Left lung (tissue), 10 donors: ENCODE results near the gene HAND1. TPM values are rescaled to one million over a fixed set of nuclear protein-coding genes. Genes with fewer than 3 reads are reported as not detected.

Experiments used
- ATAC-seq: fragments of 200-7000 bp; cut with Tn5 transposase; one replicate; pipeline ENCODE4 v1.9.1; 2020; ENCODE audit warnings: moderate library complexity
- DNase-seq, 4 donors: peaks; one replicate each; pipeline ENCODE4 v3.0.0-alpha.2; 2013 to 2020
- H3K27ac ChIP-seq, 2 donors: fragments of 200-600 bp; sonication (generic) in 1 of 2; one replicate each; pipeline versions ENCODE4 v1.5.0 to v1.8.0; 2020 to 2021
- H3K27me3 ChIP-seq, 2 donors: fragments of 200-600 bp; sonication (generic) in 1 of 2; one replicate each; pipeline versions ENCODE4 v1.5.0 to v1.8.0; 2020 to 2021
- H3K36me3 ChIP-seq, 2 donors: fragments of 200-600 bp; sonication (generic) in 1 of 2; one replicate each; pipeline versions ENCODE4 v1.5.0 to v1.8.0; 2020 to 2021
- H3K4me1 ChIP-seq, 2 donors: fragments of 200-600 bp; one replicate each; pipeline ENCODE4 v1.8.0; 2021
- H3K4me3 ChIP-seq, 2 donors: fragments of 200-600 bp; sonication (generic) in 1 of 2; one replicate each; pipeline versions ENCODE4 v1.5.0 to v1.8.0; 2020 to 2021; ENCODE audit warnings: mild to moderate bottlenecking in 1 of 2
- H3K9me3 ChIP-seq, 2 donors: fragments of 200-600 bp; sonication (generic) in 1 of 2; one replicate each; pipeline versions ENCODE4 v1.5.0 to v1.8.0; 2020 to 2021
- CTCF ChIP-seq, 2 donors: fragments of 200-600 bp; sonication (generic) in 1 of 2; IDR thresholded peaks; one replicate each; pipeline versions ENCODE4 v1.5.0 to v1.8.0; 2021; ENCODE audit warnings: antibody characterized with exemption in 2 of 2
- intact Hi-C, 2 donors: fragments of 100-400 bp; cut with DNase I; formaldehyde crosslinking; loops; one replicate each; pipeline versions ENCODE4 v1.11.2 to v1.14.2; 2022
- polyA plus RNA-seq, 6 donors: library from polyadenylated mRNA; unstranded; fragments of 120-200 nt; gene quantifications; one replicate each; pipeline ENCODE4 v1.2.1, GENCODE V29; 2013; ENCODE audit not compliant: insufficient read length in 6 of 6
- total RNA-seq, 2 donors: library from RNA; stranded (reverse); fragmentation: NEBNext Ultra II Directional; extraction: Animal tissue kit (Norgen Biotek cat#: 25700); gene quantifications; one replicate each; pipeline ENCODE4 v1.2.1, GENCODE V29; 2021
- donor health status: DM: no; HTN: yes; CAD: no.
- donor health status: DM: no; HTN: no; CAD: no.

The HAND1 gene
- total and polyA plus RNA-seq, 8 donors, result not detected

DNA sequence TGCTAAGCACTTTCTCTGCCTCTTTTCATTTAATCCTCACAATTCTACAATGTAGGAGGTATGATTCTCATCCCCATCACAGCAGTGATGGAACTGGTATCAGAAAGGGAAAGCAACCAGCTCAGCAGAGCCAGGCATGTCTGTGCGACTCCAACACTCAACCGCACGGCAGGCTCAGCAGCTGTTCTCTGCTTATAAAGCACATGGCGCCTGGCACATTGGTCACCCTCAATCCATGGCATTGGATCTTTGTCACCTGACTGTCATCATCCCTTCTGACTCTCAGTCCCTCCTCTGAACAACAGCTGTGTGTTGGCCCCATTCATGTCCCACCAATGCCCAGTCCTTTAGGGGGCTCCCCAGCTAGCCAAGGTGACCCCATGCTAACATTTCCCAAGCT lies 45.1 kb upstream of the HAND1 start:
- ATAC-seq (no peak), DNase-seq (no peak)
- intact Hi-C loops, result no loop called here
- no peaks in the 10 kb centered on the region for H3K36me3 ChIP-seq
- H3K27me3 ChIP-seq, result peaks cover 0 to 33% of the 10 kb centered on the region in 2 donors
- no peak for TF ChIP-seq CTCF (IDR thresholded peaks at IDR 0.05)
- no peaks in the 10 kb centered on the region for H3K4me1 ChIP-seq
- no peaks in the 10 kb centered on the region for H3K9me3 ChIP-seq
- no peak overlapping the region for H3K4me3 ChIP-seq
- H3K27ac ChIP-seq, result no peak overlapping the region

- DNase-seq (no peak), ATAC-seq (no peak)
- Histone ChIP-seq H3K27ac (no peak overlapping the region), H3K27me3 (peaks cover 0 to 33% of the 10 kb centered on the region in 2 donors), H3K4me1 (no peaks in the 10 kb centered on the region), H3K4me3 (no peak overlapping the region), H3K9me3 (no peaks in the 10 kb centered on the region), H3K36me3 (no peaks in the 10 kb centered on the region)
- intact Hi-C loops, result no loop called here
- TF ChIP-seq CTCF (IDR thresholded peaks at IDR 0.05), result no peak
Measured at GRCh38 chr5:154522284-154522683, 44.3 kb upstream of the HAND1 start.

GRCh38 chr5:154521756-154522155 lies 43.7 kb upstream of the HAND1 start:
- no peak overlapping the region for H3K4me3 ChIP-seq
- no peaks in the 10 kb centered on the region for H3K4me1 ChIP-seq
- peaks cover 0 to 33% of the 10 kb centered on the region in 2 donors for H3K27me3 ChIP-seq
- intact Hi-C loops, result no loop called here
- TF ChIP-seq CTCF (IDR thresholded peaks at IDR 0.05), result no peak
- no peaks in the 10 kb centered on the region for H3K36me3 ChIP-seq
- ATAC-seq (no peak), DNase-seq (no peak)
- H3K9me3 ChIP-seq, result no peaks in the 10 kb centered on the region
- no peak overlapping the region for H3K27ac ChIP-seq

GRCh38 chr5:154520861-154521453 lies 42.9 kb upstream of the HAND1 start:
- Histone ChIP-seq H3K27me3 (peaks cover 0 to 38% of the 10 kb centered on the region in 2 donors), H3K36me3 (no peaks in the 10 kb centered on the region), H3K4me3 (no peak overlapping the region), H3K9me3 (no peaks in the 10 kb centered on the region), H3K27ac (no peak overlapping the region), H3K4me1 (no peaks in the 10 kb centered on the region)
- ATAC-seq (peak; percentile 90), DNase-seq (peak in 2 of 4 donors; percentile 18 to 40)
- peak; percentile 63 to 71 for TF ChIP-seq CTCF (IDR thresholded peaks at IDR 0.05)
- intact Hi-C loops, result no loop called here

DNA sequence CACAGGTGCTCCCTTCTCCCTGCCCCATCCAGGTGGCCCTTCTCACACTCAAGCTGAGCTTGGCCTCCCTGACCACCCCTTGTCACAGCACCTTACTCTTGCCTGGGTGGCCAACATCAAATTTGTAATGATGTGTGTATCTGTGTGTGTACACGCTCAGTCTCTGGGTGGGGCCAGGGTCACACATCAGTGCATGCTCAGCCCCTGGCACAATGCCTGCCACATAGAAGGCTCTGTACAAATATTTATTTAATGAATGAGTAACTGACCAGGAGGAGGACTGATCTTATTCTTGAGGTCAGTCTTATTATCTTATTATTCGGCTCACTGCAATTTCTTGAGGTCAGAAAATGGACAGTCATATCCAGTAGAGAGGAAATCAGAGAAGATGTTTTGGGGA lies 41.3 kb upstream of the HAND1 start:
- no peaks in the 10 kb centered on the region for H3K4me1 ChIP-seq
- H3K9me3 ChIP-seq, result no peaks in the 10 kb centered on the region
- no peak for TF ChIP-seq CTCF (IDR thresholded peaks at IDR 0.05)
- no peaks in the 10 kb centered on the region for H3K36me3 ChIP-seq
- H3K27me3 ChIP-seq, result peaks cover 0 to 45% of the 10 kb centered on the region in 2 donors
- no peak overlapping the region for H3K4me3 ChIP-seq
- ATAC-seq (no peak), DNase-seq (no peak)
- no peak overlapping the region for H3K27ac ChIP-seq
- intact Hi-C loops, result no loop called here
